ENCODE measurements around the gene ABRACL.
"Not testable (repeated sequence)": the region's sequence is repeated elsewhere in the genome, so short reads cannot be mapped to it uniquely, and the experiment has no call there.

ABRACL gene

GRCh38 chr6:138993410-138993809 lies 35.1 kb upstream of the ABRACL start:
- H3K9me3 ChIP-seq (ENCODE audit: control insufficient read depth, low read length); H3K4me3 ChIP-seq (ENCODE audit: low read length); H3K9ac ChIP-seq (ENCODE audit: low read length); H3K4me1 ChIP-seq (ENCODE audit: control insufficient read depth, insufficient read depth, low read length); H3K27me3 ChIP-seq (ENCODE audit: control insufficient read depth, insufficient read depth, low read length); H3K36me3 ChIP-seq (ENCODE audit: control insufficient read depth, insufficient read depth, low read length): not testable (repeated sequence)

- Histone ChIP-seq H3K4me1 (ENCODE audit: control insufficient read depth, insufficient read depth, low read length) (no peaks in the 10 kb centered on the region), H3K4me3 (ENCODE audit: low read length) (no peak overlapping the region), H3K27me3 (ENCODE audit: control insufficient read depth, insufficient read depth, low read length) (no peaks in the 10 kb centered on the region), H3K36me3 (ENCODE audit: control insufficient read depth, insufficient read depth, low read length) (no peaks in the 10 kb centered on the region), H3K9ac (ENCODE audit: low read length) (no peak overlapping the region), H3K9me3 (ENCODE audit: control insufficient read depth, low read length) (no peaks in the 10 kb centered on the region)
These were observed 32.0 kb upstream of the ABRACL start for GRCh38 chr6:138996524-138996923.

GRCh38 chr6:138997136-138997535 lies 31.4 kb upstream of the ABRACL start:
- Histone ChIP-seq H3K9me3 (ENCODE audit: control insufficient read depth, low read length) (no peaks in the 10 kb centered on the region), H3K4me3 (ENCODE audit: low read length) (no peak overlapping the region), H3K27me3 (ENCODE audit: control insufficient read depth, insufficient read depth, low read length) (no peaks in the 10 kb centered on the region), H3K9ac (ENCODE audit: low read length) (no peak overlapping the region), H3K4me1 (ENCODE audit: control insufficient read depth, insufficient read depth, low read length) (no peaks in the 10 kb centered on the region), H3K36me3 (ENCODE audit: control insufficient read depth, insufficient read depth, low read length) (no peaks in the 10 kb centered on the region)

- H3K9me3 ChIP-seq (ENCODE audit: control insufficient read depth, low read length), result no peaks in the 10 kb centered on the region
- H3K9ac ChIP-seq (ENCODE audit: low read length), result no peak overlapping the region
- no peaks in the 10 kb centered on the region for H3K27me3 ChIP-seq (ENCODE audit: control insufficient read depth, insufficient read depth, low read length)
- H3K36me3 ChIP-seq (ENCODE audit: control insufficient read depth, insufficient read depth, low read length), result no peaks in the 10 kb centered on the region
- no peak overlapping the region for H3K4me3 ChIP-seq (ENCODE audit: low read length)
- no peaks in the 10 kb centered on the region for H3K4me1 ChIP-seq (ENCODE audit: control insufficient read depth, insufficient read depth, low read length)
These were observed 28.4 kb upstream of the ABRACL start for GRCh38 chr6:138999949-139000725.

GRCh38 chr6:139003751-139004150 lies 24.8 kb upstream of the ABRACL start:
- no peaks in the 10 kb centered on the region for H3K9me3 ChIP-seq (ENCODE audit: control insufficient read depth, low read length)
- H3K9ac ChIP-seq (ENCODE audit: low read length), result no peak overlapping the region
- no peaks in the 10 kb centered on the region for H3K4me1 ChIP-seq (ENCODE audit: control insufficient read depth, insufficient read depth, low read length)
- no peaks in the 10 kb centered on the region for H3K36me3 ChIP-seq (ENCODE audit: control insufficient read depth, insufficient read depth, low read length)
- no peaks in the 10 kb centered on the region for H3K27me3 ChIP-seq (ENCODE audit: control insufficient read depth, insufficient read depth, low read length)
- no peak overlapping the region for H3K4me3 ChIP-seq (ENCODE audit: low read length)

- Histone ChIP-seq H3K36me3 (ENCODE audit: control insufficient read depth, insufficient read depth, low read length) (no peaks in the 10 kb centered on the region), H3K4me3 (ENCODE audit: low read length) (no peak overlapping the region), H3K4me1 (ENCODE audit: control insufficient read depth, insufficient read depth, low read length) (peaks cover 5% of the 10 kb centered on the region), H3K9me3 (ENCODE audit: control insufficient read depth, low read length) (no peaks in the 10 kb centered on the region), H3K27me3 (ENCODE audit: control insufficient read depth, insufficient read depth, low read length) (no peaks in the 10 kb centered on the region), H3K9ac (ENCODE audit: low read length) (no peak overlapping the region)
These were observed 22.1 kb upstream of the ABRACL start for GRCh38 chr6:139006477-139006876.

DNA sequence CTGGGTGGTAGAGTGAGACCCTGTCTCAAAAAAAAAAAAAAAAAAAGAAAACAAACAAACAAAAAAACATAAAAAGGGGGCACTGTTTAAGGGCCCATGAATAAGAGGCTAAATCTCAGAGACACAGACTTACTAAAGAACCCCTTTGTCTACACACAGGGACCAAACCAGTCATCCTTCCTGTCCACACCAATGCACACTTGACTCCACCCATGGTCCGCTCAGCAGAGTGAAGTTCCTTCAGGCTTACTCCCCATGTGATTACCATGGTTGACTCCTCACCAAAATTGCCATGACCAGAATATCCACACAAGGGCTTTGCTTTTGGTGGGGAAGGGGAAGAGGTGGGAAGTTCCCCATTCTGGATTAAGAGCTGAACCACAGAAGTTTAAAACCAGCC lies 21.1 kb upstream of the ABRACL start:
- H3K27me3 ChIP-seq (ENCODE audit: control insufficient read depth, insufficient read depth, low read length), result no peaks in the 10 kb centered on the region
- H3K36me3 ChIP-seq (ENCODE audit: control insufficient read depth, insufficient read depth, low read length), result no peaks in the 10 kb centered on the region
- no peak overlapping the region for H3K9ac ChIP-seq (ENCODE audit: low read length)
- peaks cover 5% of the 10 kb centered on the region for H3K4me1 ChIP-seq (ENCODE audit: control insufficient read depth, insufficient read depth, low read length)
- no peak overlapping the region for H3K4me3 ChIP-seq (ENCODE audit: low read length)
- no peaks in the 10 kb centered on the region for H3K9me3 ChIP-seq (ENCODE audit: control insufficient read depth, low read length)

- Histone ChIP-seq H3K27me3 (ENCODE audit: control insufficient read depth, insufficient read depth, low read length) (no peaks in the 10 kb centered on the region), H3K9me3 (ENCODE audit: control insufficient read depth, low read length) (no peaks in the 10 kb centered on the region), H3K9ac (ENCODE audit: low read length) (no peak overlapping the region), H3K36me3 (ENCODE audit: control insufficient read depth, insufficient read depth, low read length) (no peaks in the 10 kb centered on the region), H3K4me3 (ENCODE audit: low read length) (no peak overlapping the region), H3K4me1 (ENCODE audit: control insufficient read depth, insufficient read depth, low read length) (peaks cover 5% of the 10 kb centered on the region)
These were observed 20.4 kb upstream of the ABRACL start for GRCh38 chr6:139008117-139008516.

DNA sequence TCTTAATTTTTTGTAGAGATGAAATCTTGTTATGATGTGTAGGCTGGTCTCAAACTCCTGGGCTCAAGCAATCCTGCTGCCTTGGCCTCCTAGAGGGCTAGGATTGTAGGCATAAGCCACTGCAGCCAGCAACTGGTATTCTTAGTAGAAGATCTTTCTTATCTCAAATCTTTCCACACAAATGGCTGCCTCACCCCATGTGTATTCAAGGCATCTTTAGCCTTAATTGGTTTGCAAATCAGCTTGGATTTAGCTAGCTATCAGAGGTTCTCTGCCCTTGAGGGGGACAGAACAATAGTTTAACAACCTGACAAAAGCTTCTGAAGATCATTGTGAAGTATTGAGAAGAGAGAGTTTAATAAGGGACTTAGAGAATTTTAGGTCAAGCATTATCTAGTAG lies 17.9 kb upstream of the ABRACL start:
- Histone ChIP-seq H3K36me3 (ENCODE audit: control insufficient read depth, insufficient read depth, low read length) (no peaks in the 10 kb centered on the region), H3K9ac (ENCODE audit: low read length) (no peak overlapping the region), H3K9me3 (ENCODE audit: control insufficient read depth, low read length) (no peaks in the 10 kb centered on the region), H3K27me3 (ENCODE audit: control insufficient read depth, insufficient read depth, low read length) (no peaks in the 10 kb centered on the region), H3K4me3 (ENCODE audit: low read length) (no peak overlapping the region), H3K4me1 (ENCODE audit: control insufficient read depth, insufficient read depth, low read length) (peaks cover 9% of the 10 kb centered on the region)

DNA sequence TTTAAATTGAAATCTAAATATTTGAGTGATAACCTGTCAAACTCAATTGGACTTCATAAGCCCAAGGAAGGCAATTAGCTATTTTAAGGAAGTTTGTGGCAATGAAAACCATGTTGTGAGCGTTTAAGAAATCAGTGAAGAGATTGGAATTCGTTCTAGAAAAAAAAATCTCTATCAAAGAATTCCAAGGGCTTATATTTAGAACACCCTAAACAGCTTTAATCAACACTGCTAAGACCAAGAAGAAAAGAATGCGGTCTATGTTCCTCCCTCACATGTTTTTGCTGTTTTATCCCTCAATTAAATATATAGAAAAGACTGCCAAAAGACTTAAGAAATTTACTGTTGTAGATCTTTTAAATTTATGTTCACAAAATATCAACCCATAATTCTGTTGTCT lies 16.6 kb upstream of the ABRACL start:
- Histone ChIP-seq H3K4me1 (ENCODE audit: control insufficient read depth, insufficient read depth, low read length) (peaks cover 15% of the 10 kb centered on the region), H3K4me3 (ENCODE audit: low read length) (no peak overlapping the region), H3K36me3 (ENCODE audit: control insufficient read depth, insufficient read depth, low read length) (no peaks in the 10 kb centered on the region), H3K9ac (ENCODE audit: low read length) (no peak overlapping the region), H3K27me3 (ENCODE audit: control insufficient read depth, insufficient read depth, low read length) (no peaks in the 10 kb centered on the region), H3K9me3 (ENCODE audit: control insufficient read depth, low read length) (no peaks in the 10 kb centered on the region)

GRCh38 chr6:139013185-139013800 lies 15.3 kb upstream of the ABRACL start:
- H3K36me3 ChIP-seq (ENCODE audit: control insufficient read depth, insufficient read depth, low read length), result no peaks in the 10 kb centered on the region
- H3K27me3 ChIP-seq (ENCODE audit: control insufficient read depth, insufficient read depth, low read length), result no peaks in the 10 kb centered on the region
- no peak overlapping the region for H3K4me3 ChIP-seq (ENCODE audit: low read length)
- H3K9me3 ChIP-seq (ENCODE audit: control insufficient read depth, low read length), result no peaks in the 10 kb centered on the region
- H3K4me1 ChIP-seq (ENCODE audit: control insufficient read depth, insufficient read depth, low read length), result peaks cover 15% of the 10 kb centered on the region
- H3K9ac ChIP-seq (ENCODE audit: low read length), result no peak overlapping the region

DNA sequence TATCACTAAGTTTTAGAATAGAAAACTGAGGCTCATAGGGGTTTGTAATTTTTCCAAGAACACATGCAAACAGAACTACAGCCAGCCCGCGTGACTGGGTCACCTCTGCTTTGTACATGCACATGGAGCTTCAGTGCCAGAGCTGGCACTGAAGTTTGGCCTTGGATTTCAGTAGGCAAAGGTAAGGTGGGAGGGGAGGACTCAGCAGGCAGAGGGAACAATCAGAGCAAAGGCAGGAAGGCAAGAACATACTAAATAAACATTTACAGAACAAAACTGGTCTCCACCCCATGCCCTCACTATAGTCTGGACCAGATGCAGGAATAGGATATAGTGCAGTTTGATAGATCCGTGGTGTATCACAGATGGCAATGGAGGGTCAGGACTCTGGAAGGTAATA lies 13.6 kb upstream of the ABRACL start:
- H3K36me3 ChIP-seq (ENCODE audit: control insufficient read depth, insufficient read depth, low read length), result no peaks in the 10 kb centered on the region
- H3K4me3 ChIP-seq (ENCODE audit: low read length), result no peak overlapping the region
- no peaks in the 10 kb centered on the region for H3K9me3 ChIP-seq (ENCODE audit: control insufficient read depth, low read length)

More for the DNA sequence above, 13.6 kb upstream of the ABRACL start:
- peaks cover 15% of the 10 kb centered on the region for H3K4me1 ChIP-seq (ENCODE audit: control insufficient read depth, insufficient read depth, low read length)
- no peak overlapping the region for H3K9ac ChIP-seq (ENCODE audit: low read length)
- no peaks in the 10 kb centered on the region for H3K27me3 ChIP-seq (ENCODE audit: control insufficient read depth, insufficient read depth, low read length)
